Endothelial cell of umbilical vein (primary cell): ENCODE data around the gene PRR9.

Experiments used
- FOS ChIP-seq: IDR thresholded peaks from 2 replicates; pipeline ENCODE4 v1.6.1; 2011; ENCODE audit warnings: mild to moderate bottlenecking, low read length, moderate library complexity, borderline replicate concordance; ENCODE audit not compliant: insufficient read depth
- MYC ChIP-seq: IDR thresholded peaks from one replicate; pipeline ENCODE4 v1.6.1; 2011; ENCODE audit warnings: mild to moderate bottlenecking, low read depth, low read length
- TF ChIP-seq, protein P1 (sequence below), 2 donors: IDR thresholded peaks; 1 replicate in 1 of 2; 2 replicates in 1 of 2; pipeline ENCODE4 v1.5.1; 2011; ENCODE audit warnings: low read length in 2 of 2, mild to moderate bottlenecking in 2 of 2, moderate library complexity in 2 of 2, control low read depth in 1 of 2, inconsistent platforms in 1 of 2, low read depth in 1 of 2; ENCODE audit not compliant: insufficient read depth in 1 of 2; ENCODE audit errors: extremely low read depth in 1 of 2

DNA sequence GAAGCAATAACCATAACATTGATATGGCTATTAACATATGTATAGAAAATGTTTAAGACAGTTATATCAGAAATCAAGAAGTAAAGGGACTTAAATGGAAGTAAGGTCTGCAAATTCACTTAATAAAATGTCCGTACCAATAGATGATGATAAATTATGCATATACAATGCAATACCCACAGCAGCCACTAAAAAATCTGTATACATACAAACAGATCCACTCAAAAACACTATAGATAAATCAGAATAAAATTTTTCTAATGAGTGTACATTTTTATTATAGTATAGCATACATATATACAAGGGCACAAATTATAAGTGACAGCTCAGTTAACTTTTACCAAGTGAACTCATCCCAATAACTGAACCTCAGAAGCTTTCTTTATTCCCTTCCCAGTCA is 48.1 kb downstream of the PRR9 start:
- TF ChIP-seq FOS (no peak), MYC (no peak)
- TF ChIP-seq, protein P1, sequence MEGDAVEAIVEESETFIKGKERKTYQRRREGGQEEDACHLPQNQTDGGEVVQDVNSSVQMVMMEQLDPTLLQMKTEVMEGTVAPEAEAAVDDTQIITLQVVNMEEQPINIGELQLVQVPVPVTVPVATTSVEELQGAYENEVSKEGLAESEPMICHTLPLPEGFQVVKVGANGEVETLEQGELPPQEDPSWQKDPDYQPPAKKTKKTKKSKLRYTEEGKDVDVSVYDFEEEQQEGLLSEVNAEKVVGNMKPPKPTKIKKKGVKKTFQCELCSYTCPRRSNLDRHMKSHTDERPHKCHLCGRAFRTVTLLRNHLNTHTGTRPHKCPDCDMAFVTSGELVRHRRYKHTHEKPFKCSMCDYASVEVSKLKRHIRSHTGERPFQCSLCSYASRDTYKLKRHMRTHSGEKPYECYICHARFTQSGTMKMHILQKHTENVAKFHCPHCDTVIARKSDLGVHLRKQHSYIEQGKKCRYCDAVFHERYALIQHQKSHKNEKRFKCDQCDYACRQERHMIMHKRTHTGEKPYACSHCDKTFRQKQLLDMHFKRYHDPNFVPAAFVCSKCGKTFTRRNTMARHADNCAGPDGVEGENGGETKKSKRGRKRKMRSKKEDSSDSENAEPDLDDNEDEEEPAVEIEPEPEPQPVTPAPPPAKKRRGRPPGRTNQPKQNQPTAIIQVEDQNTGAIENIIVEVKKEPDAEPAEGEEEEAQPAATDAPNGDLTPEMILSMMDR (IDR thresholded peaks at IDR 0.05; ENCODE audit: extremely low read depth in 1 of 2, insufficient read depth in 1 of 2, low read depth in 1 of 2, low read length in 2 of 2) = no peak
